ENCODE data around the gene PWP2.
"Not testable (repeated sequence)": the region's sequence is repeated elsewhere in the genome, so short reads cannot be mapped to it uniquely, and the experiment has no call there.

DNA sequence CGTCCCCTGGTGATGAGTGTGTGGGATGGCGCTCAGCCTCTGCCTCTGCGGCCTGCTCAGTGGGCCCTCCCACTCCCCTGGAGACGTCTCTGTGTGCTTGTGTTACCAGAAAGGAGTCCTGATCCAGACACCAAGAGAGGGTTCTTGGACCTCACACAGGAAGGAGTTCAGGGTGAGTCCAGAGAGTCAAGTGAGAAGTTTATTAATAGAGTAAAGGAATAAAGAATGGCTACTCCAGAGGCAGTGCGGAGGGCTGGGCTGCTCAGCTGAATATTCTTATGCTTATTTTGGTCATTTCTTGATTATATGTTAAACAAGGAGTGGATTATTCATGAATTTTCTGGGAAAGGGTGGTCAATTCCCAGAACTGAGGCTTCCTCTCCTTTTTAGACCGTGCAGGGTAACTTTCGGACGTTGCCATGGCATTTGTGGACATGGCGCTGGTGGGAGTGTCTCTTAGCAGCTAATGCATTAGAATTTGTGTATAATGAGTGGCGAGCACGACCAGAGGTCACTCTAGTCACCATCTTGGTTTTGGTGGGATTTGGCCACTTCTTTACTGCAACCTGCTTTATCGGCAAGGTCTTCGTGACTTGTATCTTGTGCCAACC lies 64.9 kb downstream of the PWP2 start:
- TF ChIP-seq ZNF549 (tag by site-specific recombination; IDR thresholded peaks at IDR 0.05); ZNF670 (tag by site-specific recombination; IDR thresholded peaks at IDR 0.05; ENCODE audit: low read depth); ZNF155 (tag by site-specific recombination; IDR thresholded peaks at IDR 0.05); ATF2 (tag by site-specific recombination; IDR thresholded peaks at IDR 0.05; ENCODE audit: low read depth); ZNF146 (tag by site-specific recombination; IDR thresholded peaks at IDR 0.05); ZNF157 (tag by site-specific recombination; IDR thresholded peaks at IDR 0.05); ZBTB26 (tag by site-specific recombination; optimal IDR thresholded peaks at IDR 0.05); ZNF501 (tag by site-specific recombination; IDR thresholded peaks at IDR 0.05): not testable (repeated sequence)
- TF ChIP-seq, protein P1, sequence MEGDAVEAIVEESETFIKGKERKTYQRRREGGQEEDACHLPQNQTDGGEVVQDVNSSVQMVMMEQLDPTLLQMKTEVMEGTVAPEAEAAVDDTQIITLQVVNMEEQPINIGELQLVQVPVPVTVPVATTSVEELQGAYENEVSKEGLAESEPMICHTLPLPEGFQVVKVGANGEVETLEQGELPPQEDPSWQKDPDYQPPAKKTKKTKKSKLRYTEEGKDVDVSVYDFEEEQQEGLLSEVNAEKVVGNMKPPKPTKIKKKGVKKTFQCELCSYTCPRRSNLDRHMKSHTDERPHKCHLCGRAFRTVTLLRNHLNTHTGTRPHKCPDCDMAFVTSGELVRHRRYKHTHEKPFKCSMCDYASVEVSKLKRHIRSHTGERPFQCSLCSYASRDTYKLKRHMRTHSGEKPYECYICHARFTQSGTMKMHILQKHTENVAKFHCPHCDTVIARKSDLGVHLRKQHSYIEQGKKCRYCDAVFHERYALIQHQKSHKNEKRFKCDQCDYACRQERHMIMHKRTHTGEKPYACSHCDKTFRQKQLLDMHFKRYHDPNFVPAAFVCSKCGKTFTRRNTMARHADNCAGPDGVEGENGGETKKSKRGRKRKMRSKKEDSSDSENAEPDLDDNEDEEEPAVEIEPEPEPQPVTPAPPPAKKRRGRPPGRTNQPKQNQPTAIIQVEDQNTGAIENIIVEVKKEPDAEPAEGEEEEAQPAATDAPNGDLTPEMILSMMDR (tag by site-specific recombination; IDR thresholded peaks at IDR 0.05), result not testable (repeated sequence)

Data from HEK293 (cell line).